Retinal pigment epithelial cell (primary cell): ENCODE measurements around the gene AAK1.

ENCODE experiments used
- DNase-seq: peaks from one replicate; pipeline ENCODE4 v3.0.0-alpha.2; 2010; ENCODE audit warnings: low read depth
- H3K4me3 ChIP-seq: 2 replicates; pipeline ENCODE4 v1.5.1; 2011; ENCODE audit warnings: mild to moderate bottlenecking, low read length, control low read depth, moderate library complexity
- CTCF ChIP-seq: conservative IDR thresholded peaks from 2 replicates; pipeline ENCODE4 v1.5.1; 2011; ENCODE audit warnings: low read depth, low read length, control low read depth, inconsistent platforms

The AAK1 gene

DNA sequence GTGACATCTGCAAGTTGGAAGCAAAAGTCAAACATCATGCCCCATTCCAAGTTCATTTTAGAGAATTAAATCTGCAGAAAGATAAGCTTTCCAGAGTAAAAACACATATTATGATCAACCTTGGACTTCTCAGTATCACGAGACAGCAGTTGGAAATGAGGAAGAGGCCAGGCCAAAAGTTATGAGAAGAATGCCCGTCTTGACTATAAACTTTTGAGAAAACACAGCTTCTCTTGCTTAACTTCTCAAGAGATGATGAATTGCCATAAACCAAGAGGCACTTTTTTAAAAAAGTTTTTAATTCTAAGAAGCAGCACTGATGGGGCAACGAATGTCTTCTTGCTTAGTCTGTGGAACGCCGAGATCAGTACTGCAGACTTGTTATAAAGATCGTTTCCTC lies 153.7 kb downstream of the AAK1 start:
- DNase-seq = no peak
- TF ChIP-seq CTCF = no peak
- no peak overlapping the region for H3K4me3 ChIP-seq

DNA sequence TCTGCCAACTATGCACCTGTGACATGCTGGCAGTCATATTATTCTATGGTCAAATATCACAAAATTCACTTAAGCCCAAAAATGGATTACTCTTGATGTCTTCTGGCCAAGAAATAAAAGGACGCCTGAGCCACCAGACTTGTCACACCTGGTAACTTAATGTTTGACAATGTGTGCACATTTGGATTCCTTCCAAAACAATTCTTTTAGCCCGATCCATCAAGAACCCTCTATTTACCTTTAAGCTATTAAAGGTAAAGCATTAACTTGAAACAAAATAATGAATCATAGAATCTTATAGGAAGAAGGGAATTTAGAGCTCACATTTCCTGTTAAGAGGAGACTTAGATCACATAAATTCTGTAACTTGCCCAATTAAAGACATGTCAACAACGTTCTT lies 159.8 kb downstream of the AAK1 start:
- H3K4me3 ChIP-seq = no peak overlapping the region
- DNase-seq = no peak
- TF ChIP-seq CTCF = no peak

- no peak overlapping the region for H3K4me3 ChIP-seq
- TF ChIP-seq CTCF = no peak
- DNase-seq = no peak
Observed at GRCh38 chr2:69483024-69483423, 160.5 kb downstream of the AAK1 start.

DNA sequence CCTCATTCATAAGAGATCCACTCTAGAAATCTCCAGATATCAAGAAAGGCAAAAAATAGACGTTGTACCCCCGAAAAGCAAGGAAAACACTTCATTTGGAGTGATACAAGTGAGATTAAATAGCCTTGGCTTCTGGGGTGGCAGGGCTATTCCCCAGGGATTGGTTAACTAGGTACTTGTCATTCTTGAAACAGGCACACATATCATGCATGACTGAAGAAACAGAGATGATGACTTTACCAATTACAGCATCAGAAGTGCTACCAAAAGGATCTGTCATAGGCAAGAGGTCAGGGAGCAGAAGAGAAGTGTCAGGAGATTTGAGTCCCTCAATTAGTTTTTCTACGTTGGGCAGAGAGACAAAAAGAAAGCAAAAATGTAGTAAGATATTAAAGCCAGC lies 161.1 kb downstream of the AAK1 start:
- DNase-seq = no peak
- TF ChIP-seq CTCF = no peak
- no peak overlapping the region for H3K4me3 ChIP-seq

GRCh38 chr2:69481421-69481820 lies 162.1 kb downstream of the AAK1 start:
- no peak for DNase-seq
- no peak for TF ChIP-seq CTCF
- H3K4me3 ChIP-seq = no peak overlapping the region

GRCh38 chr2:69477627-69478026 lies 165.9 kb downstream of the AAK1 start:
- no peak for DNase-seq
- no peak for TF ChIP-seq CTCF
- no peak overlapping the region for H3K4me3 ChIP-seq

DNA sequence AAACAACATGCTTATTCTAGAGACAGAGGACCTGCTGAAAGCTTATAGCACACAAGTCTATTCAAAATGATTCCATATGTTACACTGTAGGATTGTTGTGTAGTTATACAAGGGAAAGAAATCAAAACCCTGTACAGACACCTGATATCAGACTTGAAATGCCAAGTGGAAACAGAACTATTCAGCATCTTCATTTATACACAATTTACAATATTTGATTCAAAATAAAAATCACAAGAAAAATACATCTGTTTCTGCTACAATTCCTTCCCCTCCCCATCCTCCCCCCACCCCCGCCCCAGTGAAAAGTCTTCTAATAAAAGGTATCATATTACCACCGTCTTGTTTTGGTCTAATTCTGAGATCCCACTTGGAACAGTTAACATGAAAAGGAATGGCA lies 168.9 kb downstream of the AAK1 start:
- TF ChIP-seq CTCF = no peak
- DNase-seq = no peak
- H3K4me3 ChIP-seq = no peak overlapping the region
